Fibroblast of skin of right biceps (primary cell): ENCODE measurements around the gene MRPL36.

Experiments used
- DNase-seq: peaks from one replicate; pipeline ENCODE4 v3.0.0-alpha.2; 2013

The MRPL36 gene

GRCh38 chr5:1762883-1763547 lies 36.6 kb downstream of the MRPL36 start:
- no peak for DNase-seq

GRCh38 chr5:1762121-1762882 lies 37.3 kb downstream of the MRPL36 start:
- DNase-seq = no peak

GRCh38 chr5:1761453-1761755 lies 38.2 kb downstream of the MRPL36 start:
- no peak for DNase-seq

- no peak for DNase-seq
These were observed 38.8 kb downstream of the MRPL36 start for GRCh38 chr5:1760656-1761452.

- DNase-seq = no peak
These were observed 39.4 kb downstream of the MRPL36 start for GRCh38 chr5:1760231-1760630.

- no peak for DNase-seq
These were observed 40.2 kb downstream of the MRPL36 start for GRCh38 chr5:1759378-1759970.

- DNase-seq = no peak
These were observed 41.1 kb downstream of the MRPL36 start for GRCh38 chr5:1758574-1758973.

GRCh38 chr5:1757511-1757910 lies 42.1 kb downstream of the MRPL36 start:
- no peak for DNase-seq

GRCh38 chr5:1756481-1756880 lies 43.2 kb downstream of the MRPL36 start:
- DNase-seq = no peak

- DNase-seq = no peak
These were observed 44.2 kb downstream of the MRPL36 start for GRCh38 chr5:1755321-1755949.

- no peak for DNase-seq
These were observed 45.0 kb downstream of the MRPL36 start for GRCh38 chr5:1754531-1755220.

GRCh38 chr5:1753490-1753889 lies 46.1 kb downstream of the MRPL36 start:
- no peak for DNase-seq

- no peak for DNase-seq
These were observed 46.8 kb downstream of the MRPL36 start for GRCh38 chr5:1752881-1753280.

- no peak for DNase-seq
These were observed 47.5 kb downstream of the MRPL36 start for GRCh38 chr5:1751864-1752822.

GRCh38 chr5:1751026-1751863 lies 48.4 kb downstream of the MRPL36 start:
- no peak for DNase-seq

GRCh38 chr5:1750469-1750868 lies 49.2 kb downstream of the MRPL36 start:
- no peak for DNase-seq

GRCh38 chr5:1749346-1750124 lies 50.1 kb downstream of the MRPL36 start:
- DNase-seq = no peak

- no peak for DNase-seq
These were observed 50.8 kb downstream of the MRPL36 start for GRCh38 chr5:1748845-1749244.
